A549 (cell line): ENCODE results near the gene MAPK8IP3.

Experiments used
- BCL3 ChIP-seq: fragments of >200 bp; sonication (Bioruptor Twin); formaldehyde crosslinking; IDR thresholded peaks from 3 replicates; pipeline ENCODE4 v1.6.1; 2016
- CBX8 ChIP-seq: fragments of 200-600 bp; sonication (generic); IDR thresholded peaks from 2 replicates; pipeline ENCODE4 v1.6.1; 2016
- CTCF ChIP-seq: fragments of >200 bp; sonication (Bioruptor Twin); formaldehyde crosslinking; IDR thresholded peaks from 3 replicates; pipeline ENCODE4 v1.5.1; 2016
- EHMT2 ChIP-seq: fragments of 200-600 bp; sonication (generic); IDR thresholded peaks from 2 replicates; pipeline ENCODE4 v1.6.1; 2016; ENCODE audit warnings: antibody characterized with exemption, low read depth, mild to moderate bottlenecking, moderate library complexity
- MYC ChIP-seq: IDR thresholded peaks from 2 replicates; pipeline ENCODE4 v1.6.1; 2012; ENCODE audit warnings: mild to moderate bottlenecking, inconsistent platforms, low read length, improper control_type of control experiment, borderline replicate concordance
- POLR2A ChIP-seq: IDR thresholded peaks from 2 replicates; pipeline ENCODE4 v1.6.1; 2012; ENCODE audit warnings: mild to moderate bottlenecking, low read length
- POLR2AphosphoS2 ChIP-seq: conservative IDR thresholded peaks from 2 replicates; pipeline ENCODE4 v1.6.1; 2012; ENCODE audit warnings: low read length, improper control_type of control experiment, inconsistent platforms
- RCOR1 ChIP-seq: fragments of 150-350 bp; IDR thresholded peaks from 2 replicates; pipeline ENCODE4 v1.6.1; 2014; ENCODE audit warnings: antibody characterized with exemption, low read length, low read depth
- REST ChIP-seq: fragments of 200-600 bp; sonication (generic); IDR thresholded peaks from 2 replicates; pipeline ENCODE4 v1.6.1; 2016; ENCODE audit warnings: antibody characterized with exemption, mild to moderate bottlenecking, moderate library complexity
- RNF2 ChIP-seq: fragments of 200-600 bp; sonication (generic); IDR thresholded peaks from 2 replicates; pipeline ENCODE4 v1.6.1; 2016; ENCODE audit warnings: low read depth, mild to moderate bottlenecking, antibody characterized with exemption, moderate library complexity, borderline replicate concordance

- TF ChIP-seq CTCF (no peak), MYC (no peak), BCL3 (no peak), REST (no peak), POLR2A (no peak), RNF2 (no peak), EHMT2 (no peak), POLR2AphosphoS2 (no peak), RCOR1 (no peak), CBX8 (no peak)
Measured at GRCh38 chr16:1656808-1657617, 49.0 kb upstream of the MAPK8IP3 start.
